COLO668 (cell line): ENCODE results near the gene MYLK4.

ENCODE experiments used
- DNase-seq: peaks from one replicate; lab custom pipeline; 2025; ENCODE audit not compliant: unreplicated experiment; lab: John Stamatoyannopoulos, UW

Gene MYLK4

GRCh38 chr6:2734488-2735166, 16.1 kb downstream of the MYLK4 start:
- no peak for DNase-seq

GRCh38 chr6:2733736-2734480, 16.8 kb downstream of the MYLK4 start:
- no peak for DNase-seq

- no peak for DNase-seq
Observed at GRCh38 chr6:2733324-2733723, 17.4 kb downstream of the MYLK4 start.

- no peak for DNase-seq
Observed at GRCh38 chr6:2732503-2733089, 18.1 kb downstream of the MYLK4 start.

GRCh38 chr6:2731281-2731909, 19.3 kb downstream of the MYLK4 start:
- DNase-seq = no peak

GRCh38 chr6:2730353-2731107, 20.2 kb downstream of the MYLK4 start:
- no peak for DNase-seq

- DNase-seq = no peak
Observed at GRCh38 chr6:2729921-2730320, 20.8 kb downstream of the MYLK4 start.

GRCh38 chr6:2725999-2726567, 24.6 kb downstream of the MYLK4 start:
- no peak for DNase-seq

- DNase-seq = no peak
Observed at GRCh38 chr6:2725364-2725988, 25.2 kb downstream of the MYLK4 start.

GRCh38 chr6:2721219-2721618, 29.5 kb downstream of the MYLK4 start:
- DNase-seq = no peak

GRCh38 chr6:2719093-2719455, 31.6 kb downstream of the MYLK4 start:
- no peak for DNase-seq

GRCh38 chr6:2718334-2719092, 32.2 kb downstream of the MYLK4 start:
- no peak for DNase-seq

- no peak for DNase-seq
Observed at GRCh38 chr6:2716936-2717700, 33.6 kb downstream of the MYLK4 start.

- DNase-seq = no peak
Observed at GRCh38 chr6:2715737-2716136, 35.0 kb downstream of the MYLK4 start.

- DNase-seq = no peak
Observed at GRCh38 chr6:2714111-2714895, 36.4 kb downstream of the MYLK4 start.

GRCh38 chr6:2713473-2714110, 37.1 kb downstream of the MYLK4 start:
- no peak for DNase-seq

- no peak for DNase-seq
Observed at GRCh38 chr6:2712102-2712501, 38.6 kb downstream of the MYLK4 start.

- no peak for DNase-seq
Observed at GRCh38 chr6:2710412-2710811, 40.3 kb downstream of the MYLK4 start.
